ENCODE data around the gene PIGQ.

Gene PIGQ

DNA sequence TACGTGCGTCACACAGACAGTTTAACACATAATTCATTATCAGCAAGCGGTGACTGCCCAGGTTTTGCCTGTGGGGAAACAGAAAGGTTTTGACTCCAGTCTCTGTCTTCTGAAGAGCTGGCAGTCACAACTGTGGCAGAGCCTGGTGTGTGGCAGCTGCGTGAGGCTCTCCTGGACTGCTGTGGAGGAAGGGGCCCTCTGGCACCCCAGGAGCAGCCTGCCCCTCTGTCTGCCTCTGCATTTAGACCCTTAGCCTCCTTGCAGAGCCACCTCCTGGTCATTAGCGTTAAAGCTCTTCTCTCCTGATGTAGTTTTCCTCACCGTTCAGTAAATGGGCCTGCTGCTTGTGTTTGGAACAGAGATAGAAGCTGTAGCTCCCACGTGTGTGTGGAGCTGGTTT is 31.0 kb downstream of the PIGQ start:
- no peak for DNase-seq (ENCODE audit: low read depth in 4 of 4, low spot score in 1 of 4)

- no peak for DNase-seq (ENCODE audit: low read depth in 4 of 4, low spot score in 1 of 4)
Observed at GRCh38 chr16:603933-604332, 34.2 kb downstream of the PIGQ start.

- DNase-seq (ENCODE audit: low read depth in 4 of 4, low spot score in 1 of 4) = no peak
Observed at GRCh38 chr16:606656-607307, 37.0 kb downstream of the PIGQ start.

DNA sequence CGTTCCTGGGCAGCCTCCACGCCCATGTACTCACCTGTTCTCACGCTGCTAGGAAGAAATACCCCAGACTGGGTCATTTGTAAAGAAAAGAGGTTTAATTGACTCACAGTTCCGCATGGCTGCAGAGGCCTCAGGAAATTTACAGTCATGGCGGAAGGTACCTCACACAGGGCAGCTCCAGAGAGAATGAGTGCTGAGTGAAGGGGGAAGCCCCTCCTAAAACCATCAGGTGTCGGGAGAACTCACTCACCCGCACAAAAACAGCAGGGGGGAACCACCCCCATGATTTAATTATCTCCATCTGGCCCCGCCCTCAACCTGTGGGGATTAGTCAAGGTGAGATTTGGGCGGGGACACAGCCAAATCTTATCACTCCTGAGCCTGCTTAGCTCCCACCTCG is 38.3 kb downstream of the PIGQ start:
- peak in 2 of 4 experiments; percentile 20 to 63 for DNase-seq (ENCODE audit: low read depth in 4 of 4, low spot score in 1 of 4)

- DNase-seq (ENCODE audit: low read depth in 4 of 4, low spot score in 1 of 4) = no peak
Observed at GRCh38 chr16:609316-609715, 39.5 kb downstream of the PIGQ start.

DNA sequence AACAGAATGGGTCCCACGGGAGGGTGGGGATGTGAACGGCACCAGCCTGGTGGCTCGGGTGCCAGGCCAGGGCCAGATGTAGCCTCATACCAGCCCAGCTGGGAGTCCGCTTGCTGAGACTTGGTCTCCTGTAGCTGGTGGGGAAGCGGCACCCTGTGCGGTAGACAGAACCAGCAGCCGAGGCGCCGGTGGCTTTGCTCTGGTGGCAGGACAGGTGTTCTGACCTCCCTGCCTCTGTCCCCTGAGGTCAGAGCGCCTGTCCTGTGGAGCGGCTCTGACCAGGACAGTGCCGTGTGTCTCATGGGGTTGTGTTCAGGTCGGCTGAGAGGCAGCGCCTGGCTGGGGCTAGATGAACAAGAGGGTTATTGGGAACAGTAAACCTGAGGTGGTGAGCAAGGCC is 40.2 kb downstream of the PIGQ start:
- DNase-seq (ENCODE audit: low read depth in 4 of 4, low spot score in 1 of 4) = no peak

DNA sequence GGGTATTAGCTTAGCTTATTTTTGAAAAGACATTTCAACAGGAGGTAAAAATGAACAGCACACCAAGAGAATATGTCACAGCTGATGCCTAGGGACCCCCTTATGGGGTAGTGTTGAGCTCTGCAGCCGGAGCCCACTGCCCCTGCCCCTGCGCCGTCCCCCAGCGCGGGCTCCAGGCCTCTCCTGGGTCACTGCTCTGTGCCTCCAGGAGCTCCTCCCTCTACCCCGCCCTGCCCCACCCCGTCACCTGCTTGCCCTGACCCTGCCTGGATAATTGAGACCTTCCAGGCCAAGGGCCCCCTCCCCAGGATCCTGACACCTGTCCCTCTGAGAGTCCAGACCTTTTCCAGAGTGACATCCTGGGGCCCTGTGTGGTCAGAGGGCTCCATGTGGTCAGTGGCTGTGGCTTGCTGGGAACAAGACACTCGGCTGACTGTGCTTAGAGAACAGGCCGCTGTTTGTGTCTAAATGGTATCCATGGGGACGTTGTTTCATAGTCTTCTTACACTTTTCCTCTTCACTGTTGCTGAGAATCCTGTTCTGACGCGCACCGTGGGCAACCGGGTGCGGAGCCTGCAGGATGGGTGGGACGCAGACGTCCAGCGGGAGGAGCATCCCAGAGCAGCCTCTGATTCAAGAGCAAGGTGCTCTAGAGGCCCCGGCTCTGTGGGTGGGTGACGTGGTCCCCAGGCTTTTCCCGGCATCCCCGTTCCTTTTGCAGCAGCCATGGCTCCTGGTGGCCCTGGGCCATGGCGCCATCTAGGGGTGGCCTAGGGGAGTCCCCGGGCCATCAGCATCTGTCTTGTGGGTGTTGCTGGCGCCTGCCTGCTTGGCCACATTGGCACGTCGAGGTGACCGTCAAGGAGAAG is 41.0 kb downstream of the PIGQ start:
- DNase-seq (ENCODE audit: low read depth in 4 of 4, low spot score in 1 of 4) = peak in 3 of 4 experiments; percentile 29 to 54 (median 38)

DNA sequence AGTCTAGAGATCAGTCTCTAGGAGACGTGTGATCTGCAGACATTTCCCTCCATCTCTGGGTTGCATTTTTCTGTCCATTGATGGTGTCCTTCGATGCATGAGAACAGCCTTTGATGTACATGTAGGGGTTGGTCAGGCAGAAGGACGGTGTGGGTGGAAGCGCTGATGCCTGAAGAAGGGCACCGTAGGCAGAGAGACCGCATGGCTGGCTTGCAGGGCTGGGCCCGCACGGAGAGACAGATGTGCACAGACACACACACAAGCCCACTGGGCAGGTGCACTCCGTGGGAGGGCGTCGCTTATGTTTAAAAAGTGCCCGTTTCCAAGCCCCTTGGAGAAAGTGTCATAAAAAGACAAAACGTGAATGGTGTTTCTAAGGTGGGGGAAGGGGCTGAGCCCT is 45.4 kb downstream of the PIGQ start:
- DNase-seq (ENCODE audit: low read depth in 4 of 4, low spot score in 1 of 4) = no peak

DNA sequence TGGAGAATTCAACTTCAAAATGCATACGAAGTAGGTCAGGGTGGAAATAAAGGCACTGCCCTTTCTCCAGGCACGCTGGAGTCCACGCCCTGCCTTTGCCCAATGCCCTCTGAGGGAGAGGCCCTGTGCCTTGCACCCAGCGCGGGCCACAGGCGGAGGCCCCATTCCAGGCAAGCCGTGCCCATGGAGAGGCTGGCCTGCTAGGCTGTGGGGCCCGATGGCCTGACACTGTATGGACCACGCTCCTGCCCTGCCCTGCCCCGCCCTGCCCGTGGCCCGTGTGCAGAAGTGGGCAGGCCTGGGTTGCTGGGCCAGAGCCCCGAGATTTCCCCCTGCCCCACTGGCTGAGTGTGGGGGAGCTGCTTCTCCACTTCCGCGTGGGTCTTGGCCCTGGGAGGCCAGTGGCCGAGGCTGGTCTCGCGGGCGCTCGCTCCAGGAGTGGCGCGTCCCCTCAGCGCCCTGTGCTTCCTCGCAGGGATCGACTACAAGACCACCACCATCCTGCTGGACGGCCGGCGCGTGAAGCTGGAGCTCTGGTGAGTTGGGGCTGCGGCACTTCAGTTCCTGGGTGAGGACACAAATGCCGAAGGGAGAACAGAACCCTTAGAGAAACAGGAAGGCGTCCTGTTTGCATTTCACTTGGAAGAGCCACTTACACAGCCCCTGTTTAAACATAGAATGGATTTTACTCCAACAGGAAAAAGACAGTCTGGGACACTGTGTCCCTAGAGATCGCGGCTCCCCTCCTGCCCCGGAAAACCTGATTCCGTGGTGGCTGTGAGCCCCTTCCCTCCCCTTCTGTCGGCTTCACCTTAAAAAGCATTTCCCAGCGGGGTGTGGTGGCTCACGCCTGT is 47.2 kb downstream of the PIGQ start:
- DNase-seq (ENCODE audit: low read depth in 4 of 4, low spot score in 1 of 4) = no peak

DNA sequence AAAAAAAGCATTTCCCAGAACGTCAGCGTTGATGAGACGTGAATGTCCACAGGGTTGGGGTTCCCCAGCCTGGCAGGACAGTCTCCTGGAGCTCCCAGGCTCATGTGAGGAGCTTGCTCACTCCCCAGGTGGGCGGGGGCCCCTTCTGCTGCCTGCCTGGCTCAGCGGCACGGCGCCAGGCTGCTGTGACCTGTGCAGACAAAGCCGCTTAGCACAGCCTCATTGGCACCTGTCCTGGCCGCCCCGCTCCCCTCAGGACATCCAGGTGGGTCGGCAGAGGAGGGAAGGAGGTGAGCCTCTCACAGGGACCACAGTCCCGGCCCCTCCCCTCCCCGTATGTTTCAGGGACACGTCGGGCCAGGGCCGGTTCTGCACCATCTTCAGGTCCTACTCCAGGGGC is 48.1 kb downstream of the PIGQ start:
- DNase-seq (ENCODE audit: low read depth in 4 of 4, low spot score in 1 of 4) = no peak

DNA sequence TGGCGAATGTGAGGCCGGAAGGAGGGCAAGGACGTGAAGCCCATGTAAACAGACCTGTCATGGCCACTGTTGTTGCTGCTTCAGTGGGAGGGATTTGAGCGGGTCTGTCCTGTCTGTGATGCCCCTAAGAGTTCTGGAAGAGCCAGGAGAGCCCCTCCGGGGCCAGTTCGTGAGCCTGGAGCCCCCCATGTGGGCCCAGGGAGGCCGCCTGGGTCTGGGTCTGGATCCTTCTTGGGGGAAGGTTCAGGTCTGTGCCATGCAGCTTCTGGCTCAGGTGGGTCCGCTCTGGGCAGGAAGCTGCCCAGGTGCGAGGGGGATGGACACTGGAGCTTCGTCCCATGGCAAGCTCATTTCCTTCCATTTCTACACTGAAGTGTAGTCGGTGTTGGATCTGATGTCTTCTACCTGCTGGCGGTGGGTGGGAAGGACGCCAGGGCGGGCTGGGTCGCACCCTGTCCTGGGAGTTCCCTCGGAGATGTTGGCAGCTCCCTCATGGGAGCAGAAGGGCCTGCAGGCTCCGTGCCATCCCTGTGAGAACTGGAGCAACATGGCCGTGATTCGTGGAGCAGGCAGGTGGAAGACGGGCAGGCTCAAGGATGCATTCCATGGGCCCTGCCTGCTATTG is 49.8 kb downstream of the PIGQ start:
- DNase-seq (ENCODE audit: low read depth in 4 of 4, low spot score in 1 of 4) = no peak

DNA sequence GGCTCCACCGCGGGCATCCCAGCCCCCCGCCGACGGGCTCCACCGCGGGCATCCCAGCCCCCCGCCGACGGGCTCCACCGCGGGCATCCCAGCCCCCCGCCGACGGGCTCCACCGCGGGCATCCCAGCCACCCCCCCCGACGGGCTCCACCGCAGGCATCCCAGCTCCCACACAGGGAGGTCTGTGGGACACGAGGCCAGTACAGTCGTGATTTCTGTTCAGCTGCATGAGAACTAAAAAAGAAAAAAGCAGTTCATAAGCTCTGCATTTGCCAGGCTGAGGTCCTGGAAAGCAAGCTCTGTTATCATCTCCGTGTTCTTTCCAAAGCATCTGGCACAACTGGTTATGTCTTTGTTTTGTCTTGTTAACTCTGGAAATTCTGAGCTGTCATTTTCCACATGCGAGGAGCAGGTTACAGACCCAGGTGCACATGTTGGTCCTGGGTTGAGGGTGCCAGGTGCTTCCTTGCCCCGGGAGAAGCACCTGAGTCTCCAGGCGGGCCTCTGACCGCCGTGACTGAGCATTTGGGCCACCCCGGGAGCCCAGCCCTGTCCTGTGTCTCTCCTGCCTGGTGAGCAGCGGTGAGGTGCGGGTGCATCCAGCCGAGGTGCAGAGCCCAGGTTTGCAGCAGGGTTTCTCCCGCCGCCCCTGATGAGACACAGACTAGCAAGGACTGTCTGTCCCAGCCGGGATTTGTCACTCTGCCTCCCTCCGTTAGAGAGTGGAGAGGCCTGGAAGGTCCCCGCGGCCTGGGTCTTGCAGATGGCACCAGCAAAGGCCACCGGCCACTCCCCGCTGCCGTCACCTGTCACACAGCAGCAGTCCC is 51.1 kb downstream of the PIGQ start:
- no peak for DNase-seq (ENCODE audit: low read depth in 4 of 4, low spot score in 1 of 4)

DNA sequence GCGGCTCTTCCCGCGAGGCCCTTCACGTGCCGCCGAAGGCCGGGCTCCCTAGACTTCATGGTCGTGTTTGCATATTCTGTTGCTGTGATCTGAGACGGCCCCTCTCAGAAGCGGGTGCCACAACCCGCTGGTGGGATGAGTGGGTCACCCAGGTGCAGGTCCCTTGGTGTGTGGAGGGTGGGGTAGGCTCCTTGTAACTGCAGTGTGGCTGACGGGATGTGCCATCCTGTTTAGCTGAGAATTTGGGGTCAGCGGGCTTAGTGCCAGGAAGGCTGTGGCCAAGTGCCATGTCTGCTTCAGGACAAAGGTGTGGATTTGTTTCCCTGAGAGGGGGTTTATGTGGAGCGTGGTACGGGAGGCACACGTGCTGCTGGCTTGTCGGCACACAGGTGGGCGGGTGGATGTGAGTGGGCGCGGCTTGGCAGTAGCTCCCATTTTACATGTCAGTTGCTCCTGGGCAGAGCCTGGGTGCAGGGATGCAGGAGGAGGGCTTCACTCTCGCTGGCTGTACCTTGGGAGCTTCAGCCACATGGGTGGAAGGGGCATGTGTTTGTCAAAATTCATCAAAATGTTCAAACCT is 51.8 kb downstream of the PIGQ start:
- no peak for DNase-seq (ENCODE audit: low read depth in 4 of 4, low spot score in 1 of 4)

DNA sequence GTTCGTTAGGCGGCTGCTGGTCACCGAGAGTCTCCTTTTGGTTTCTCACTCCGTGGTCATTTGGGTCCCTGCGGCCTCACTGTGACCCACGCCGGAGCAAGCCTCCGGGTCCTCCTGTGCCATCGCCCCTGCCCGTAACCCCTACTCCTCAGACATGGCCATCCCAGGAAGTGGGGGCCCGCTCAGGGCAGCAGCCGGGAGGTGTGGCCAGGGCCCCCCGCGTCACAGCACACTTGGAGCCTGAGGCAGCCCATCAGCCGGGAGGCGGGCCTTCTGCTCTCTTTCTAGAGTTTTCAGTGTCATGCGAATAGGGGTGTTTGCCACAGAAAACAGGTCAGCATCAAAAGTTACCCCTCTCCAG is 53.1 kb downstream of the PIGQ start:
- no peak for DNase-seq (ENCODE audit: low read depth in 4 of 4, low spot score in 1 of 4)

DNA sequence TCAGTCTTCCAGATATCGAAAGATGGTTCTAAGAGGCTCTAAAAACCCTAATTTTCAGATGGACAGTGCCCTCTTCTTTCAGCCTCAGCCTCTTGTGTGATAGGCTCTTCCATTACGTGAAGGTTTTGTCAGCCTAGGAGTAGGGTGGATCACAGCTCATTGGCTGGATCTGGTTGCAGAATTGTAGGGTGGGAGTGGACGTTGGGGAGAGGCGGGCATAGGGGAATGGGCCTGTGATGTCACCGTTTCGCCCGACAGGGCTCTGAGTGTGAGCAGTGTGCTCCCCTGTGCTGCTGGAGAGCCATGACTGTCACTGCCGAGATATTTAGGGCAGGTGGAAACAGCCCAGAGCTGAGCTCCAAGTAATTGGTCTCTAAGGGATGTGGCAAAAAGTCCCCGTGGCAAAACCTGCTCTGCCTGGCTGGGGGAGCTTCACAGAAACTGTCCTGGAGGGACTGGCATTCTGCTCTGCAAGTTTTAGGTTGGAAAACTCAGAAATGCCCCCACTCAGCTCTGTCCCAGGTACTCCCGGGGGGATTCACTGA is 54.8 kb downstream of the PIGQ start:
- DNase-seq (ENCODE audit: low read depth in 4 of 4, low spot score in 1 of 4) = no peak

GRCh38 chr16:625117-625976 is 55.6 kb downstream of the PIGQ start:
- no peak for DNase-seq (ENCODE audit: low read depth in 4 of 4, low spot score in 1 of 4)

- no peak for DNase-seq (ENCODE audit: low read depth in 4 of 4, low spot score in 1 of 4)
Observed at GRCh38 chr16:625977-626765, 56.4 kb downstream of the PIGQ start.

- no peak for DNase-seq (ENCODE audit: low read depth in 4 of 4, low spot score in 1 of 4)
Observed at GRCh38 chr16:626787-627453, 57.2 kb downstream of the PIGQ start.

Data from stimulated activated CD4-positive, alpha-beta T cell treated with anti-CD3 and anti-CD28 coated beads, Interleukin-1b, Interleukin-23, amount 100 ng/mL, for 24 hours (primary cell).